GM23338 (cell line): ENCODE data around the gene ARHGEF10L. TPM values are rescaled to one million over a fixed set of nuclear protein-coding genes. Genes with fewer than 3 reads are reported as not detected.
A peak's percentile ranks its signal among the peaks of the same experiment; 100 is the strongest.

Source experiments
- ATAC-seq: fragments of 200-7000 bp; cut with Tn5 transposase; 3 replicates; pipeline ENCODE4 v1.9.1; 2020
- DNase-seq: peaks from one replicate; pipeline ENCODE4 v3.0.0-alpha.2; 2015; ENCODE audit warnings: low spot score
- H2AFZ ChIP-seq: fragments of 200-600 bp; sonication (generic); 2 replicates; pipeline ENCODE4 v1.8.0; 2016; ENCODE audit warnings: antibody characterized with exemption, mild to moderate bottlenecking, moderate library complexity
- H3F3A ChIP-seq: fragments of 200-600 bp; sonication (generic); replicated peaks from 2 replicates; pipeline ENCODE4 v1.8.0; 2017; ENCODE audit warnings: antibody characterized with exemption, mixed run types, low read depth
- H3K27ac ChIP-seq: fragments of 200-600 bp; sonication (generic); 2 replicates; pipeline ENCODE4 v1.6.1; 2016; ENCODE audit warnings: low read depth
- H3K27me3 ChIP-seq: fragments of 200-600 bp; sonication (generic); 2 replicates; pipeline ENCODE4 v1.8.0; 2016; ENCODE audit warnings: mild to moderate bottlenecking, mixed run types, moderate library complexity; ENCODE audit not compliant: insufficient read depth
- H3K36me3 ChIP-seq: fragments of 200-600 bp; sonication (generic); 2 replicates; pipeline ENCODE4 v1.8.0; 2016; ENCODE audit warnings: mild to moderate bottlenecking; ENCODE audit not compliant: insufficient read depth
- H3K4me1 ChIP-seq: fragments of 200-600 bp; sonication (generic); 2 replicates; pipeline ENCODE4 v1.8.0; 2016; ENCODE audit warnings: mild to moderate bottlenecking, moderate library complexity; ENCODE audit not compliant: insufficient read depth
- H3K4me2 ChIP-seq: fragments of 200-600 bp; sonication (generic); 2 replicates; pipeline ENCODE4 v1.7.1; 2017; ENCODE audit warnings: mixed run types
- H3K4me3 ChIP-seq: fragments of 200-600 bp; sonication (generic); 2 replicates; pipeline ENCODE4 v1.6.1; 2016; ENCODE audit warnings: mixed run types
- H3K79me2 ChIP-seq: fragments of 200-600 bp; sonication (generic); replicated peaks from 2 replicates; pipeline ENCODE4 v1.8.0; 2017; ENCODE audit warnings: mild to moderate bottlenecking; ENCODE audit not compliant: insufficient read depth
- H3K9me2 ChIP-seq: fragments of 200-600 bp; sonication (generic); 2 replicates; pipeline ENCODE4 v1.8.0; 2017; ENCODE audit not compliant: insufficient read depth
- H4K20me1 ChIP-seq: fragments of 200-600 bp; sonication (generic); replicated peaks from 2 replicates; pipeline ENCODE4 v1.8.0; 2017; ENCODE audit warnings: mild to moderate bottlenecking; ENCODE audit not compliant: insufficient read depth
- H3K27ac Mint-ChIP-seq: 2 replicates; pipeline ENCODE4 v1.8.0; 2020; ENCODE audit warnings: inconsistent platforms, mild to moderate bottlenecking, moderate library complexity, mixed read lengths
- H3K27me3 Mint-ChIP-seq: 3 replicates; pipeline ENCODE4 v1.8.0; 2022; ENCODE audit warnings: low read depth, mild to moderate bottlenecking, moderate library complexity, mixed read lengths, inconsistent platforms; ENCODE audit not compliant: insufficient read depth, poor library complexity
- H3K36me3 Mint-ChIP-seq: 3 replicates; pipeline ENCODE4 v1.8.0; 2021; ENCODE audit warnings: low read depth, mild to moderate bottlenecking, inconsistent platforms, moderate library complexity, mixed read lengths
- H3K4me1 Mint-ChIP-seq: 3 replicates; pipeline ENCODE4 v1.8.0; 2020; ENCODE audit warnings: mild to moderate bottlenecking, inconsistent platforms, mixed read lengths
- H3K4me3 Mint-ChIP-seq: 3 replicates; pipeline ENCODE4 v1.8.0; 2021; ENCODE audit warnings: moderate library complexity, mild to moderate bottlenecking, inconsistent platforms, mixed read lengths
- H3K9me3 Mint-ChIP-seq: 3 replicates; pipeline ENCODE4 v1.8.0; 2020; ENCODE audit warnings: moderate library complexity, mild to moderate bottlenecking, inconsistent platforms, mixed read lengths
- CTCF ChIP-seq, 2 experiments: fragments of 200-600 bp in 1 of 2; sonication (generic) in 1 of 2; conservative IDR thresholded peaks; 2 replicates each; pipeline versions ENCODE4 v1.5.1 to v1.6.1; 2016 to 2017; ENCODE audit warnings: antibody characterized with exemption in 2 of 2, low read depth in 2 of 2, mild to moderate bottlenecking in 2 of 2, moderate library complexity in 1 of 2
- ETS1 ChIP-seq: IDR thresholded peaks from 2 replicates; pipeline ENCODE4 v1.6.1; 2016; ENCODE audit warnings: antibody characterized with exemption
- EZH2phosphoT487 ChIP-seq: fragments of 200-600 bp; sonication (generic); IDR thresholded peaks from one replicate; pipeline ENCODE4 v1.8.1; 2018; ENCODE audit warnings: antibody characterized with exemption; ENCODE audit not compliant: unreplicated experiment
- NANOG ChIP-seq: IDR thresholded peaks from 2 replicates; pipeline ENCODE4 v1.6.1; 2016; ENCODE audit warnings: antibody characterized with exemption, borderline replicate concordance
- POLR2AphosphoS5 ChIP-seq: IDR thresholded peaks from 2 replicates; pipeline ENCODE4 v1.6.1; 2016; ENCODE audit warnings: antibody characterized with exemption, low read depth
- REST ChIP-seq: IDR thresholded peaks from one replicate; pipeline ENCODE4 v1.6.1; 2018; ENCODE audit warnings: antibody characterized with exemption; ENCODE audit not compliant: unreplicated experiment
- STAT1 ChIP-seq: IDR thresholded peaks from one replicate; pipeline ENCODE4 v1.6.1; 2016; ENCODE audit warnings: antibody characterized with exemption; ENCODE audit not compliant: unreplicated experiment
- ZNF114 ChIP-seq: fragments of 250-450 bp; sonication (Bioruptor Pico); IDR thresholded peaks from 2 replicates; pipeline ENCODE4 v1.5.0; 2020; ENCODE audit warnings: mild to moderate bottlenecking, moderate library complexity
- ZNF462 ChIP-seq: fragments of 250-450 bp; sonication (Bioruptor Pico); IDR thresholded peaks from 2 replicates; pipeline ENCODE4 v1.5.0; 2020; ENCODE audit warnings: mild to moderate bottlenecking, moderate library complexity
- polyA plus RNA-seq: library from polyadenylated mRNA; unstranded; fragments of >200 nt; fragmentation: Nextera tagmentation; extraction: Ambion mirVana; gene quantifications from 2 replicates; pipeline ENCODE4 v1.2.1, GENCODE V29; 2016
- total RNA-seq: library from RNA; depleted of rRNA; stranded (reverse); fragments of >200 nt; shearing (Covaris generic); gene quantifications from 2 replicates; pipeline ENCODE4 v1.2.3, GENCODE V29; 2014

The ARHGEF10L gene
- total and polyA plus RNA-seq, 2 experiments from 2014 or later, result 12.1 to 46.8 TPM

GRCh38 chr1:17741052-17741451 is 201.6 kb downstream of the ARHGEF10L start:
- Histone ChIP-seq H3F3A (no peaks in the 10 kb centered on the region), H2AFZ (0 out of 2 replicates have a peak overlapping the region, but pooled peaks have one; percentile 56), H3K27ac (no peak overlapping the region), H3K79me2 (no peaks in the 10 kb centered on the region), H4K20me1 (no peaks in the 10 kb centered on the region), H3K4me1 (no peaks in the 10 kb centered on the region), H3K27me3 (no peaks in the 10 kb centered on the region), H3K36me3 (no peaks in the 10 kb centered on the region), H3K4me2 (no peak overlapping the region), H3K4me3 (no peak overlapping the region), H3K9me2 (no peaks in the 10 kb centered on the region)
- ATAC-seq (peak; percentile 64), DNase-seq (peak; percentile 63)
- Mint-ChIP-seq H3K27ac (no peak overlapping the region), H3K9me3 (no peaks in the 10 kb centered on the region), H3K4me1 (peaks cover 16% of the 10 kb centered on the region), H3K4me3 (no peak overlapping the region), H3K36me3 (no peaks in the 10 kb centered on the region), H3K27me3 (peaks cover 3% of the 10 kb centered on the region)
- TF ChIP-seq CTCF (conservative IDR thresholded peaks at IDR 0.05; ENCODE audit: low read depth in 2 of 2), result peak; percentile 58 to 59
- TF ChIP-seq EZH2phosphoT487, result no peak

GRCh38 chr1:17742583-17742982 is 203.1 kb downstream of the ARHGEF10L start:
- Histone ChIP-seq H3F3A (no peaks in the 10 kb centered on the region), H3K79me2 (no peaks in the 10 kb centered on the region), H3K9me2 (no peaks in the 10 kb centered on the region), H3K27ac (no peak overlapping the region), H3K4me3 (no peak overlapping the region), H3K27me3 (no peaks in the 10 kb centered on the region), H3K4me1 (no peaks in the 10 kb centered on the region), H4K20me1 (no peaks in the 10 kb centered on the region), H2AFZ (no peak overlapping the region), H3K36me3 (no peaks in the 10 kb centered on the region), H3K4me2 (no peak overlapping the region)
- Mint-ChIP-seq H3K9me3 (no peaks in the 10 kb centered on the region; the same call in 2 of the 3 replicates), H3K27me3 (peaks cover 3% of the 10 kb centered on the region), H3K4me3 (no peak overlapping the region), H3K4me1 (peaks cover 11% of the 10 kb centered on the region), H3K27ac (no peak overlapping the region), H3K36me3 (no peaks in the 10 kb centered on the region)
- no peak for DNase-seq
- ATAC-seq, result no peak
- no peak for TF ChIP-seq ZNF462 (CRISPR knock-in tag)
- no peak for TF ChIP-seq STAT1
- TF ChIP-seq NANOG, result no peak
- TF ChIP-seq ZNF114, result no peak
- TF ChIP-seq ETS1, result no peak
- no peak for TF ChIP-seq REST
- TF ChIP-seq POLR2AphosphoS5, result no peak
